Measurements from ENCODE around the gene WASF2. TPM values are rescaled to one million over a fixed set of nuclear protein-coding genes. Genes with fewer than 3 reads are reported as not detected.
A peak's percentile ranks its signal among the peaks of the same experiment; 100 is the strongest.
"Not testable (repeated sequence)": the region's sequence is repeated elsewhere in the genome, so short reads cannot be mapped to it uniquely, and the experiment has no call there.

The WASF2 gene
- total RNA-seq, 1 experiment from 2014 or later: 104 TPM

GRCh38 chr1:27391511-27392095 is 98.4 kb downstream of the WASF2 start:
- Mint-ChIP-seq H3K27me3 (ENCODE audit: low read depth) (peaks cover 10% of the 10 kb centered on the region), H3K27ac (peak overlapping the region; percentile 95), H3K36me3 (no peaks in the 10 kb centered on the region), H3K9me3 (no peaks in the 10 kb centered on the region), H3K4me3 (peak overlapping the region; percentile 73), H3K4me1 (peaks cover 18% of the 10 kb centered on the region)
- ChIA-PET POLR2A (interaction anchor here (0.9 to 2.1 kb wide), 3 partner anchors 9 to 41 kb away, joined by 3 to 7 read pairs (median 4); partner anchors contain the start of genes CD164L2 and MAP3K6), CTCF (interaction anchor here (0.7 to 13.1 kb wide), 40 partner anchors 9 to 347 kb away, joined by 3 to 260 read pairs (median 6); partner anchors contain the start of genes CD164L2, FAM76A, MAP3K6 and SYTL1)
- peak; percentile 69 for DNase-seq (ENCODE audit: low spot score)
- peak; percentile 15 for ATAC-seq
- TF ChIP-seq, protein P1, sequence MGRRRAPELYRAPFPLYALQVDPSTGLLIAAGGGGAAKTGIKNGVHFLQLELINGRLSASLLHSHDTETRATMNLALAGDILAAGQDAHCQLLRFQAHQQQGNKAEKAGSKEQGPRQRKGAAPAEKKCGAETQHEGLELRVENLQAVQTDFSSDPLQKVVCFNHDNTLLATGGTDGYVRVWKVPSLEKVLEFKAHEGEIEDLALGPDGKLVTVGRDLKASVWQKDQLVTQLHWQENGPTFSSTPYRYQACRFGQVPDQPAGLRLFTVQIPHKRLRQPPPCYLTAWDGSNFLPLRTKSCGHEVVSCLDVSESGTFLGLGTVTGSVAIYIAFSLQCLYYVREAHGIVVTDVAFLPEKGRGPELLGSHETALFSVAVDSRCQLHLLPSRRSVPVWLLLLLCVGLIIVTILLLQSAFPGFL (CRISPR knock-in tag; IDR thresholded peaks at IDR 0.05; ENCODE audit: borderline replicate concordance): no peak
- TF ChIP-seq, protein P2, sequence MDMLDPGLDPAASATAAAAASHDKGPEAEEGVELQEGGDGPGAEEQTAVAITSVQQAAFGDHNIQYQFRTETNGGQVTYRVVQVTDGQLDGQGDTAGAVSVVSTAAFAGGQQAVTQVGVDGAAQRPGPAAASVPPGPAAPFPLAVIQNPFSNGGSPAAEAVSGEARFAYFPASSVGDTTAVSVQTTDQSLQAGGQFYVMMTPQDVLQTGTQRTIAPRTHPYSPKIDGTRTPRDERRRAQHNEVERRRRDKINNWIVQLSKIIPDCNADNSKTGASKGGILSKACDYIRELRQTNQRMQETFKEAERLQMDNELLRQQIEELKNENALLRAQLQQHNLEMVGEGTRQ (CRISPR knock-in tag; IDR thresholded peaks at IDR 0.05): peak; percentile 22; the same call in 1 of the 2 replicates
- no peak for TF ChIP-seq JUN (CRISPR knock-in tag; IDR thresholded peaks at IDR 0.05)
- TF ChIP-seq ETV6 (CRISPR knock-in tag; IDR thresholded peaks at IDR 0.05): 0 out of 2 replicates have a peak, but pooled peaks have one; percentile 28
- no peak for TF ChIP-seq TEAD4 (CRISPR knock-in tag; IDR thresholded peaks at IDR 0.05)
- no peak for TF ChIP-seq ZBTB21 (CRISPR knock-in tag; IDR thresholded peaks at IDR 0.05; ENCODE audit: borderline replicate concordance)
- TF ChIP-seq FOXP1 (CRISPR knock-in tag; IDR thresholded peaks at IDR 0.05; ENCODE audit: borderline replicate concordance): no peak

- Mint-ChIP-seq H3K27me3 (ENCODE audit: low read depth) (peaks cover 13% of the 10 kb centered on the region; the same call in 1 of the 2 replicates), H3K4me3 (no peak overlapping the region), H3K4me1 (peaks cover 18% of the 10 kb centered on the region), H3K36me3 (no peaks in the 10 kb centered on the region), H3K27ac (no peak overlapping the region), H3K9me3 (no peaks in the 10 kb centered on the region)
- ChIA-PET POLR2A (no interaction called here), CTCF (interaction anchor here (0.6 to 13.1 kb wide), 14 partner anchors 9 to 286 kb away, joined by 3 to 260 read pairs (median 5); partner anchors contain the start of gene MAP3K6)
- peak; percentile 91 for DNase-seq (ENCODE audit: low spot score)
- peak; percentile 25 for ATAC-seq
- TF ChIP-seq AFF4 (CRISPR knock-in tag; IDR thresholded peaks at IDR 0.05; ENCODE audit: borderline replicate concordance): no peak
- no peak for TF ChIP-seq FOXJ3 (CRISPR knock-in tag; IDR thresholded peaks at IDR 0.05; ENCODE audit: borderline replicate concordance)
- TF ChIP-seq STAT6 (CRISPR knock-in tag; conservative IDR thresholded peaks at IDR 0.05; ENCODE audit: low read depth): no peak
- TF ChIP-seq, protein P3, sequence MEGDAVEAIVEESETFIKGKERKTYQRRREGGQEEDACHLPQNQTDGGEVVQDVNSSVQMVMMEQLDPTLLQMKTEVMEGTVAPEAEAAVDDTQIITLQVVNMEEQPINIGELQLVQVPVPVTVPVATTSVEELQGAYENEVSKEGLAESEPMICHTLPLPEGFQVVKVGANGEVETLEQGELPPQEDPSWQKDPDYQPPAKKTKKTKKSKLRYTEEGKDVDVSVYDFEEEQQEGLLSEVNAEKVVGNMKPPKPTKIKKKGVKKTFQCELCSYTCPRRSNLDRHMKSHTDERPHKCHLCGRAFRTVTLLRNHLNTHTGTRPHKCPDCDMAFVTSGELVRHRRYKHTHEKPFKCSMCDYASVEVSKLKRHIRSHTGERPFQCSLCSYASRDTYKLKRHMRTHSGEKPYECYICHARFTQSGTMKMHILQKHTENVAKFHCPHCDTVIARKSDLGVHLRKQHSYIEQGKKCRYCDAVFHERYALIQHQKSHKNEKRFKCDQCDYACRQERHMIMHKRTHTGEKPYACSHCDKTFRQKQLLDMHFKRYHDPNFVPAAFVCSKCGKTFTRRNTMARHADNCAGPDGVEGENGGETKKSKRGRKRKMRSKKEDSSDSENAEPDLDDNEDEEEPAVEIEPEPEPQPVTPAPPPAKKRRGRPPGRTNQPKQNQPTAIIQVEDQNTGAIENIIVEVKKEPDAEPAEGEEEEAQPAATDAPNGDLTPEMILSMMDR (IDR thresholded peaks at IDR 0.05): peak; percentile 96
- TF ChIP-seq ZSCAN18 (CRISPR knock-in tag; IDR thresholded peaks at IDR 0.05): no peak
These were observed 101.5 kb downstream of the WASF2 start for GRCh38 chr1:27388337-27389005.

DNA sequence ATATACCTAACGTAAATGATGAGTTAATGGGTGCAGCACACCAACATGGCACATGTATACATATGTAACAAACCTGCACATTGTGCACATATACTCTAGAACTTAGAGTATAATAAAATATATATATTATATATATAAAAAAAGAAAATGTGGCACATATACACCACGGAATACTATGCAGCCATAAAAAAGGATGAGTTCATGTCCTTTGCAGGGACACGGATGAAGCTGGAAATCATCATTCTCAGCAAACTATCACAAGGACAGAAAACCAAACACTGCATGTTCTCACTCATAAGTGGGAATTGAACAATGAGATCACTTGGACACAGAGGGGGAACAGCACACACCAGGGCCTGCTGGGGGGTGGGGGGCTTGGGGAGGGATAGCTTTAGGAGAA is 105.2 kb downstream of the WASF2 start:
- H3K36me3 Mint-ChIP-seq; H3K27ac Mint-ChIP-seq; H3K4me1 Mint-ChIP-seq; ATAC-seq; H3K9me3 Mint-ChIP-seq; DNase-seq (ENCODE audit: low spot score); H3K4me3 Mint-ChIP-seq: not testable (repeated sequence)
- peaks cover 34% of the 10 kb centered on the region for H3K27me3 Mint-ChIP-seq (ENCODE audit: low read depth)
- CTCF ChIA-PET: interaction anchor here (0.9 to 13.1 kb wide), 8 partner anchors 9 to 86 kb away, joined by 5 to 260 read pairs (median 24); partner anchors contain the start of gene MAP3K6
- POLR2A ChIA-PET: interaction anchor here (2.7 kb wide), 1 partner anchor 19 kb away, joined by 13 read pairs; the partner anchor contains the start of gene MAP3K6

All from WTC11 (cell line).